ENCODE results near the gene BCORL1.

GRCh38 chrX:129980540-129981199 is 1.8 kb upstream of the BCORL1 start:
- TF ChIP-seq EZH2 (IDR thresholded peaks at IDR 0.05; ENCODE audit: insufficient read depth, low read length) (peak; percentile 58), CTCF (IDR thresholded peaks at IDR 0.05; ENCODE audit: insufficient read depth, low read depth, low read length) (no peak)

Measured in astrocyte (in vitro differentiated cells and primary cell).